H1 (cell line): ENCODE measurements around the gene GABRR2. TPM values are rescaled to one million over a fixed set of nuclear protein-coding genes. Genes with fewer than 3 reads are reported as not detected.

Experiments used
- KDM4A ChIP-seq: IDR thresholded peaks from one replicate; pipeline ENCODE4 v1.7.1; 2012; ENCODE audit warnings: low read depth, mild to moderate bottlenecking, moderate library complexity, low read length, inconsistent platforms; ENCODE audit not compliant: severe bottlenecking
- MAFK ChIP-seq: IDR thresholded peaks from 2 replicates; pipeline ENCODE4 v1.6.1; 2012; ENCODE audit warnings: low read depth, mild to moderate bottlenecking, improper control_type of control experiment, low read length
- TAF1 ChIP-seq: IDR thresholded peaks from 2 replicates; pipeline ENCODE4 v1.6.1; 2011; ENCODE audit warnings: mild to moderate bottlenecking, low read depth, low read length
- TEAD4 ChIP-seq: IDR thresholded peaks from 2 replicates; pipeline ENCODE4 v1.6.1; 2012; ENCODE audit warnings: low read depth, low read length, inconsistent platforms, mixed read lengths
- polyA plus RNA-seq, 7 experiments: library from polyadenylated mRNA; depleted of rRNA in 3 of 7; stranded (reverse) in 5 of 7; unstranded in 2 of 7; fragments of >200 nt in 5 of 7; fragments of 200-250 nt in 2 of 7; gene quantifications; 1 replicate in 5 of 7; 2 replicates in 1 of 7; 4 replicates in 1 of 7; pipeline versions ENCODE4 v1.2.1 to v1.2.3, GENCODE V29; 2011 to 2013; ENCODE audit warnings: missing spikeins in 2 of 7, mixed read lengths in 2 of 7
- total RNA-seq: library from RNA; stranded (reverse); fragmentation: NEBNext Ultra II Directional; extraction: Animal tissue kit (Norgen Biotek cat#: 25700); gene quantifications from 2 replicates; pipeline ENCODE4 v1.2.1, GENCODE V29; 2021

The GABRR2 gene
- total and polyA plus RNA-seq, 2 of the 8 experiments (the other 6 are each of a cell fraction or from before 2014, with no cell fraction given) = not detected

GRCh38 chr6:89361171-89361570 lies 46.1 kb upstream of the GABRR2 start (continued):
- TF ChIP-seq TAF1 = no peak
- no peak for TF ChIP-seq KDM4A
- no peak for TF ChIP-seq MAFK
- no peak for TF ChIP-seq TEAD4
